Measurements from ENCODE around the gene SELENOP. TPM values are rescaled to one million over a fixed set of nuclear protein-coding genes. Genes with fewer than 3 reads are reported as not detected.

The SELENOP gene
- total RNA-seq, 1 donor from 2014 or later, result 213 TPM

DNA sequence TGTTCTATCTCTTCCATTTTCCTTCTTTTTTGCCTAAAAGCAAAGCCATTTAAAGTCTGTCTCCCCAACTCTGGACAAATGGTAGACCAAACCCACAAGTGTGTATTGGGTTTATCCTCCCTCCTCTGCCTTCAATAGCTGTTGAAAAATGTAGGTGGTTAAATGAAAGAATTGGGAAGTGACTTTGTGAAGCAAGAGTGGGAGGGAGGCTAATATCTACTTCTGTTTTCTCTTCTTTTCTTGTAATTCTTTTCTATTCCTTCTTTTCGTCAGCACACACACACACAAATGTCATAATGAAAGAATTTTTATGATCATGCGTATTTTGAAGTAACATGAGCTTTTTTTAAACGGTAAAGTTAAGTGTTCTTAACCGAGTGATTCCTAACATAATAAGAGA lies 51.3 kb downstream of the SELENOP start:
- H3K4me1 ChIP-seq, result peaks cover 8% of the 10 kb centered on the region
- H3K9me3 ChIP-seq (replicated peaks), result no peaks in the 10 kb centered on the region
- H3K27ac ChIP-seq (replicated peaks), result no peak overlapping the region
- H3K4me3 ChIP-seq, result no peak overlapping the region
- no peak for DNase-seq
- H3K36me3 ChIP-seq, result no peaks in the 10 kb centered on the region
- no peak for TF ChIP-seq CTCF (IDR thresholded peaks at IDR 0.05; ENCODE audit: borderline replicate concordance)
- intact Hi-C loops (cut with micrococcal nuclease), result loop anchor here (10.0 kb wide), 1 partner anchor 756 kb away; no protein-coding TSS in a partner anchor
- H3K27me3 ChIP-seq (ENCODE audit: low read depth), result peaks cover 23% of the 10 kb centered on the region

GRCh38 chr5:42759456-42759855 lies 52.2 kb downstream of the SELENOP start:
- H3K4me1 ChIP-seq, result peaks cover 8% of the 10 kb centered on the region
- intact Hi-C loops (cut with micrococcal nuclease), result no loop called here
- no peaks in the 10 kb centered on the region for H3K9me3 ChIP-seq (replicated peaks)
- no peak overlapping the region for H3K27ac ChIP-seq (replicated peaks)
- TF ChIP-seq CTCF (IDR thresholded peaks at IDR 0.05; ENCODE audit: borderline replicate concordance), result no peak
- no peaks in the 10 kb centered on the region for H3K36me3 ChIP-seq
- no peak for DNase-seq
- H3K27me3 ChIP-seq (ENCODE audit: low read depth), result peaks cover 23% of the 10 kb centered on the region
- no peak overlapping the region for H3K4me3 ChIP-seq

DNA sequence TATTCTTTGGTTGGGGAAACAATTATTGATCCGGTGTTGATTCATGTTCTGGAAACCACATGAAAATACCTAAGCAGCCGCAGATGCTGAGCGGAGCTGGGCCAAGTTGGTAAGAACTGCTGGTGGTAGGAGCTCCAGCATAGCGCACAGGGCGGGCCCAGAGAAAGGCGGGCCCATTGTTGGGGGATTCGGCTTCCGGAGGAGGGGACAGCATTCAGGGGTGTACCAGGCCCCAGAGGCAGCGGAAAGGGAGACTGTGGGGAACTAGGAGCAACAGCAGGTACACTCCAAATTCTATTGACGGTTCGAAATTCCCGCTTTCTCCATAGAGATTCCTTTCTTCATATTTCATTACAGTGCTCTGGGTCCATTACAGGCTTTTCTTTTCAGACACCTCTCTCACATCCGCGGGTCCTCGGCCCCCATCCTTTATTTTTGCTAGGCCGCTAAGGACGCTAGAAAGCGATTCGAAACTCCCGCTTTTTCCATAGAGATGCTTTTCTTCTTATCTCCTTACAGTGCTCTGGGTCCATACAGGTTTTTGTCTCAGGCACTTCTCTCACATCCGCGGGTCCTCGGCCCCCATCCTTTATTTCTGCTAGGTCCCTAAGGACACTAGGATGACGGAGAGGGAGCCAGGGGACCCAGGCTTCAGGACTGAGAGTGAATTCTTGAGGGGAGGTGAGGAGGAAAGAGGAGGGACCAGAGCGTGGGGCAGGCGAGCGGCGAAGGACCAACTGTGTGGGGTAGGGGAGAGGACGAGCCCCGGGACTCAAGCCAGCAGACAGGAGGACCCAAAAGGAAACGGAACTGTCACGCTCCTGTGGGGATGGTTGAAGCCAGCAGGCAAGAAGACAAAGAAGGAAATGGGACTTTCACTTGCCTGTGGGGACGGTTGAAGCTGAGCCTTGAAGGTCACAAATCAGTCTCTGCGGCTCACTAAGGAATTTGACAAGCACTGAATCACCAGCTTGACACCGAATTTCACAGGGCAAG lies 54.8 kb downstream of the SELENOP start, which contains the start of gene CCDC152:
Gene CCDC152, plus strand, starts transcription at position 213 of the 996 bp plus-strand sequence. CDS start 2,304 bp downstream, outside the sequence.
- Histone ChIP-seq H3K27ac (replicated peaks) (no peak within 1 kb of the TSS), H3K4me3 (peak within 1 kb of the TSS; percentile 58), H3K36me3 (no peaks in the 10 kb centered on the region), H3K27me3 (ENCODE audit: low read depth) (peaks cover 23% of the 10 kb centered on the region), H3K9me3 (replicated peaks) (no peaks in the 10 kb centered on the region), H3K4me1 (peaks cover 8% of the 10 kb centered on the region)
- DNase-seq, result no peak
- intact Hi-C loops (cut with micrococcal nuclease), result no loop called here
- no peak for TF ChIP-seq CTCF (IDR thresholded peaks at IDR 0.05; ENCODE audit: borderline replicate concordance)

DNA sequence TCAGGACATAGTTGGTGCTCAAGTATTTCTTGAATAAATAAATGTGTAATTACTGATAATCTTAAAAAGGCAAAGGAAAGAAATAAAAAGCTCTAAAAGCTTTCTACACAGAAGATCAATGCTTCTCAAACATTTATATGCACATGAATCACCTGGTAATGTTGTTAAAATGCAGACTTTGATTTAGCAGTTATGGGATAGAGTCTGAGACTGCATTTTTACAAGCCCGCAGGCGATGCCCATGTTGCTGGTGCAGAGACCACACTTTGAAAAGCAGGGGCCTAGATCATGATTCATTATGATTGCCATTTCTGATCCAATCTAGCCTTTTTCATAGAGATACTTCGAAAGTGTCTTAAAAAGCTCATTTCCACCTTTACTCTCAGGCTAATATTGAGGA lies 58.6 kb downstream of the SELENOP start:
- Histone ChIP-seq H3K36me3 (no peaks in the 10 kb centered on the region), H3K4me1 (peaks cover 8% of the 10 kb centered on the region), H3K9me3 (replicated peaks) (no peaks in the 10 kb centered on the region), H3K27ac (replicated peaks) (no peak overlapping the region), H3K27me3 (ENCODE audit: low read depth) (peaks cover 17% of the 10 kb centered on the region), H3K4me3 (no peak overlapping the region)
- no peak for DNase-seq
- TF ChIP-seq CTCF (IDR thresholded peaks at IDR 0.05; ENCODE audit: borderline replicate concordance), result no peak
- intact Hi-C loops (cut with micrococcal nuclease), result no loop called here

- Histone ChIP-seq H3K9me3 (replicated peaks) (no peaks in the 10 kb centered on the region), H3K36me3 (no peaks in the 10 kb centered on the region), H3K27ac (replicated peaks) (no peak overlapping the region), H3K4me1 (no peaks in the 10 kb centered on the region), H3K27me3 (ENCODE audit: low read depth) (no peaks in the 10 kb centered on the region), H3K4me3 (no peak overlapping the region)
- TF ChIP-seq CTCF (IDR thresholded peaks at IDR 0.05; ENCODE audit: borderline replicate concordance), result no peak
- intact Hi-C loops (cut with micrococcal nuclease), result no loop called here
- DNase-seq, result no peak
Measured at GRCh38 chr5:42751044-42751443, 60.6 kb downstream of the SELENOP start.
